H1 (cell line): ENCODE results near the gene TTC28. TPM values are rescaled to one million over a fixed set of nuclear protein-coding genes. Genes with fewer than 3 reads are reported as not detected.

ENCODE experiments used
- CTCF ChIA-PET: fragments of 300-600 bp; sonication (Branson Sonifier 250); formaldehyde crosslinking; loops from one replicate; lab custom pipeline; 2021; ENCODE audit not compliant: partially characterized antibody; lab: Charles Lee
- POLR2A ChIA-PET: fragments of 300-600 bp; sonication (Branson Sonifier 250); formaldehyde crosslinking; loops from one replicate; lab custom pipeline; 2021; ENCODE audit warnings: inconsistent platforms; ENCODE audit not compliant: partially characterized antibody; lab: Charles Lee
- DNase-seq, 2 experiments: peaks; one replicate each; pipeline versions ENCODE4 v3.0.0 to v3.0.0-alpha.2; 2010 to 2022; ENCODE audit warnings: low spot score in 2 of 2, low read depth in 1 of 2, mixed read lengths in 1 of 2
- FAIRE-seq: peaks from 2 replicates; lab custom pipeline; 2011; peaks lifted over from hg19 to GRCh38; lab: Jason Lieb, UNC
- H2AFZ ChIP-seq: 2 replicates; pipeline ENCODE4 v1.8.1; 2012; ENCODE audit warnings: low read length, inconsistent platforms
- H2AK5ac ChIP-seq: 2 replicates; pipeline ENCODE4 v1.6.1; 2013; ENCODE audit warnings: low read depth, low read length
- H2BK120ac ChIP-seq: replicated peaks from 2 replicates; pipeline ENCODE3; 2013; ENCODE audit warnings: low read depth, low read length, inconsistent platforms
- H2BK12ac ChIP-seq: 2 replicates; pipeline ENCODE4 v1.6.1; 2013; ENCODE audit warnings: low read depth, low read length
- H2BK15ac ChIP-seq: 2 replicates; pipeline ENCODE4 v1.6.1; 2013; ENCODE audit warnings: low read length
- H2BK20ac ChIP-seq: 2 replicates; pipeline ENCODE4 v1.6.1; 2013; ENCODE audit warnings: low read length
- H2BK5ac ChIP-seq: 2 replicates; pipeline ENCODE4 v1.6.1; 2013; ENCODE audit warnings: low read depth, low read length
- H3K14ac ChIP-seq: 2 replicates; pipeline ENCODE4 v1.6.1; 2013; ENCODE audit warnings: inconsistent platforms; ENCODE audit not compliant: insufficient read length
- H3K18ac ChIP-seq: 2 replicates; pipeline ENCODE4 v1.6.1; 2013; ENCODE audit warnings: low read length; ENCODE audit errors: extremely low read depth
- H3K23ac ChIP-seq: 2 replicates; pipeline ENCODE4 v1.6.1; 2013; ENCODE audit warnings: inconsistent platforms; ENCODE audit not compliant: insufficient read length
- H3K23me2 ChIP-seq: 2 replicates; pipeline ENCODE4 v1.6.1; 2013; ENCODE audit warnings: low read depth, low read length
- H3K27ac ChIP-seq: 2 replicates; pipeline ENCODE4 v1.6.1; 2011; ENCODE audit warnings: low read depth, low read length, inconsistent platforms
- H3K27me3 ChIP-seq, 4 experiments: replicated peaks in 1 of 4; 1 replicate in 1 of 4; 2 replicates in 3 of 4; pipeline versions ENCODE4 v1.6.1 to v1.8.1; 2011 to 2013; ENCODE audit warnings: low read length in 3 of 4, mild to moderate bottlenecking in 3 of 4, inconsistent platforms in 2 of 4, mixed read lengths in 2 of 4, moderate library complexity in 1 of 4; ENCODE audit not compliant: control insufficient read depth in 3 of 4, insufficient read depth in 3 of 4; ENCODE audit errors: extremely low read depth in 1 of 4
- H3K36me3 ChIP-seq, 4 experiments: 2 replicates each; pipeline versions ENCODE4 v1.6.1 to v1.8.1; 2011 to 2013; ENCODE audit warnings: mild to moderate bottlenecking in 4 of 4, low read length in 3 of 4, moderate library complexity in 2 of 4, control low read depth in 1 of 4, inconsistent platforms in 1 of 4; ENCODE audit not compliant: insufficient read depth in 4 of 4, control insufficient read depth in 2 of 4
- H3K4ac ChIP-seq: replicated peaks from 2 replicates; pipeline ENCODE3; 2013; ENCODE audit warnings: low read length, low read depth, mixed read lengths, inconsistent platforms; ENCODE audit not compliant: insufficient read length
- H3K4me1 ChIP-seq, 4 experiments: replicated peaks in 1 of 4; 1 replicate in 1 of 4; 2 replicates in 3 of 4; pipeline versions ENCODE4 v1.6.1 to v1.8.1; 2011 to 2013; ENCODE audit warnings: low read length in 3 of 4, inconsistent platforms in 2 of 4, mixed read lengths in 1 of 4; ENCODE audit not compliant: insufficient read depth in 4 of 4, control insufficient read depth in 3 of 4
- H3K4me2 ChIP-seq, 2 experiments: 2 replicates each; pipeline versions ENCODE4 v1.6.1 to v1.8.1; 2011 to 2013; ENCODE audit warnings: low read depth in 2 of 2, low read length in 2 of 2, control low read depth in 1 of 2, inconsistent platforms in 1 of 2, mild to moderate bottlenecking in 1 of 2; ENCODE audit not compliant: insufficient read depth in 1 of 2
- H3K4me3 ChIP-seq, 4 experiments: fragments of 200-600, 300-600 bp in 1 of 4; sonication (generic), shearing (Covaris generic), sonication (Bioruptor Twin) in 1 of 4; 2 replicates each; pipeline versions ENCODE4 v1.5.1 to v1.8.1; 2011 to 2016; ENCODE audit warnings: low read length in 4 of 4, low read depth in 3 of 4, control low read depth in 2 of 4, inconsistent platforms in 2 of 4, mild to moderate bottlenecking in 2 of 4, mixed read lengths in 1 of 4, moderate library complexity in 1 of 4; ENCODE audit not compliant: insufficient read depth in 2 of 4; ENCODE audit errors: extremely low read depth in 1 of 4
- H3K56ac ChIP-seq: replicated peaks from 2 replicates; pipeline ENCODE3; 2013; ENCODE audit warnings: low read depth, mild to moderate bottlenecking, mixed read lengths, low read length, inconsistent platforms; ENCODE audit not compliant: insufficient read length
- H3K79me1 ChIP-seq: 2 replicates; pipeline ENCODE4 v1.6.1; 2013; ENCODE audit warnings: low read depth, low read length, control low read depth
- H3K79me2 ChIP-seq, 2 experiments: 2 replicates each; pipeline versions ENCODE4 v1.6.1 to v1.8.1; 2012 to 2013; ENCODE audit warnings: low read length in 2 of 2, mild to moderate bottlenecking in 2 of 2, inconsistent platforms in 1 of 2; ENCODE audit not compliant: insufficient read depth in 2 of 2, control insufficient read depth in 1 of 2
- H3K9ac ChIP-seq, 4 experiments: replicated peaks in 1 of 4; 1 replicate in 1 of 4; 2 replicates in 3 of 4; pipeline versions ENCODE4 v1.6.1 to v1.8.1; 2011 to 2013; ENCODE audit warnings: low read depth in 3 of 4, low read length in 3 of 4, control low read depth in 2 of 4, mild to moderate bottlenecking in 2 of 4, moderate library complexity in 2 of 4, inconsistent platforms in 1 of 4; ENCODE audit errors: extremely low read depth in 1 of 4
- H3K9me3 ChIP-seq, 2 experiments: 2 replicates each; pipeline versions ENCODE4 v1.6.1 to v1.8.1; 2012 to 2013; ENCODE audit warnings: mild to moderate bottlenecking in 2 of 2, moderate library complexity in 2 of 2, control low read depth in 1 of 2, inconsistent platforms in 1 of 2, low read depth in 1 of 2, low read length in 1 of 2, mixed read lengths in 1 of 2; ENCODE audit not compliant: insufficient read depth in 2 of 2
- H4K20me1 ChIP-seq, 2 experiments: replicated peaks in 1 of 2; 2 replicates each; pipeline versions ENCODE3 to v1.8.1; 2011 to 2013; ENCODE audit warnings: inconsistent platforms in 2 of 2, low read length in 2 of 2, mild to moderate bottlenecking in 1 of 2; ENCODE audit not compliant: insufficient read depth in 2 of 2, control insufficient read depth in 1 of 2
- H4K5ac ChIP-seq: 2 replicates; pipeline ENCODE4 v1.6.1; 2013; ENCODE audit warnings: low read length, low read depth, mixed read lengths, inconsistent platforms; ENCODE audit not compliant: insufficient read length
- H4K8ac ChIP-seq: 2 replicates; pipeline ENCODE4 v1.8.0; 2013; ENCODE audit warnings: mild to moderate bottlenecking, moderate library complexity, low read length, inconsistent platforms; ENCODE audit not compliant: insufficient read depth; ENCODE audit errors: extremely low read depth
- H4K91ac ChIP-seq: replicated peaks from 2 replicates; pipeline ENCODE3; 2013; ENCODE audit warnings: low read length, mixed read lengths, inconsistent platforms; ENCODE audit not compliant: insufficient read length
- ATF2 ChIP-seq: IDR thresholded peaks from 2 replicates; pipeline ENCODE4 v1.6.1; 2012; ENCODE audit warnings: low read length, inconsistent platforms
- CBX8 ChIP-seq: fragments of 300-800, 300-1000 bp; sonication (generic); IDR thresholded peaks from 2 replicates; pipeline ENCODE4 v1.7.1; 2016; ENCODE audit warnings: low read depth, low read length, borderline replicate concordance
- CHD1 ChIP-seq: IDR thresholded peaks from 2 replicates; pipeline ENCODE4 v1.6.1; 2012; ENCODE audit warnings: low read depth, low read length, improper control_type of control experiment
- E2F6 ChIP-seq: IDR thresholded peaks from 2 replicates; pipeline ENCODE4 v1.6.1; 2012; ENCODE audit warnings: inconsistent platforms
- JUND ChIP-seq: IDR thresholded peaks from 2 replicates; pipeline ENCODE4 v1.6.1; 2011; ENCODE audit warnings: mild to moderate bottlenecking, improper control_type of control experiment, low read length
- KDM1A ChIP-seq: fragments of 200-600, 300-600 bp; sonication (generic); IDR thresholded peaks from 2 replicates; pipeline ENCODE4 v1.7.1; 2016; ENCODE audit warnings: mild to moderate bottlenecking, low read length, borderline replicate concordance
- NANOG ChIP-seq: IDR thresholded peaks from 2 replicates; pipeline ENCODE4 v1.6.1; 2011; ENCODE audit warnings: low read length, low read depth, mild to moderate bottlenecking, inconsistent platforms; ENCODE audit not compliant: insufficient read depth, poor library complexity, severe bottlenecking
- POLR2A ChIP-seq, 2 experiments: IDR thresholded peaks; 1 replicate in 1 of 2; 2 replicates in 1 of 2; pipeline ENCODE4 v1.6.1; 2011; ENCODE audit warnings: low read depth in 2 of 2, low read length in 2 of 2, mild to moderate bottlenecking in 2 of 2; ENCODE audit errors: control extremely low read depth in 1 of 2
- SRF ChIP-seq: IDR thresholded peaks from 2 replicates; pipeline ENCODE4 v1.6.1; 2011; ENCODE audit warnings: mild to moderate bottlenecking, low read depth, low read length, moderate library complexity
- WGBS, 2 experiments: shearing (Covaris generic) in 1 of 2; methylation state at CpG; one replicate each; pipeline versions ENCODE4 v1.1.6 to v1.1.7; 2013 to 2015; ENCODE audit warnings: low lambda C conversion rate in 2 of 2, mixed read lengths in 2 of 2, inconsistent platforms in 1 of 2, low coverage in 1 of 2, missing lambda C conversion rate in 1 of 2; ENCODE audit not compliant: insufficient replicate concordance in 2 of 2, insufficient coverage in 1 of 2, insufficient read length in 1 of 2; ENCODE audit errors: extremely low coverage in 1 of 2, missing lambda C conversion rate in 1 of 2; 5-methylcytosine and 5-hydroxymethylcytosine counted together
- polyA plus RNA-seq, 7 experiments: library from polyadenylated mRNA; depleted of rRNA in 3 of 7; stranded (reverse) in 5 of 7; unstranded in 2 of 7; fragments of >200 nt in 5 of 7; fragments of 200-250 nt in 2 of 7; gene quantifications; 1 replicate in 5 of 7; 2 replicates in 1 of 7; 4 replicates in 1 of 7; pipeline versions ENCODE4 v1.2.1 to v1.2.3, GENCODE V29; 2011 to 2013; ENCODE audit warnings: missing spikeins in 2 of 7, mixed read lengths in 2 of 7
- total RNA-seq: library from RNA; stranded (reverse); fragmentation: NEBNext Ultra II Directional; extraction: Animal tissue kit (Norgen Biotek cat#: 25700); gene quantifications from 2 replicates; pipeline ENCODE4 v1.2.1, GENCODE V29; 2021

The TTC28 gene
- total and polyA plus RNA-seq, 2 of the 8 experiments (the other 6 are each of a cell fraction or from before 2014, with no cell fraction given), result 2.6 to 12.6 TPM

- DNase-seq (no peak), FAIRE-seq (no peak)
- no peak for TF ChIP-seq SRF
- no peak for TF ChIP-seq NANOG
- no peak for TF ChIP-seq KDM1A
- TF ChIP-seq E2F6, result no peak
- TF ChIP-seq CHD1, result no peak
- no peak for TF ChIP-seq CBX8
- no peak for TF ChIP-seq POLR2A (IDR thresholded peaks at IDR 0.05; ENCODE audit: control extremely low read depth in 1 of 2, low read depth in 2 of 2, low read length in 2 of 2)
- TF ChIP-seq JUND, result no peak
- no peak for TF ChIP-seq ATF2
- H3K27me3 ChIP-seq, result no peaks in the 10 kb centered on the region
- H3K4me2 ChIP-seq, result no peak overlapping the region
- H3K56ac ChIP-seq, result no peak overlapping the region
- H3K4ac ChIP-seq, result no peak overlapping the region
- ChIA-PET POLR2A (interaction anchor here (0.6 kb wide), 1 partner anchor 125 kb away, joined by 3 read pairs; no protein-coding TSS in a partner anchor), CTCF (interaction anchor here (0.7 to 8.0 kb wide), 6 partner anchors 16 to 125 kb away, joined by 3 to 84 read pairs (median 5); no protein-coding TSS in a partner anchor)
- no peak overlapping the region for H3K18ac ChIP-seq
- H2AK5ac ChIP-seq, result no peak overlapping the region
- no peak overlapping the region for H4K5ac ChIP-seq
- H3K9ac ChIP-seq, result no peak overlapping the region
- no peaks in the 10 kb centered on the region for H3K79me1 ChIP-seq
- no peaks in the 10 kb centered on the region for H3K79me2 ChIP-seq
- no peak overlapping the region for H2BK15ac ChIP-seq
- no peaks in the 10 kb centered on the region for H3K4me1 ChIP-seq
- H3K36me3 ChIP-seq, result no peaks in the 10 kb centered on the region
- H3K27ac ChIP-seq, result no peak overlapping the region
- H3K14ac ChIP-seq, result no peak overlapping the region
- H3K23ac ChIP-seq, result no peak overlapping the region
- no peak overlapping the region for H2BK12ac ChIP-seq
- no peak overlapping the region for H2BK120ac ChIP-seq
- no peak overlapping the region for H4K8ac ChIP-seq
- H3K23me2 ChIP-seq, result no peaks in the 10 kb centered on the region
- H2BK5ac ChIP-seq, result no peak overlapping the region
- no peak overlapping the region for H3K4me3 ChIP-seq
- H3K9me3 ChIP-seq, result no peaks in the 10 kb centered on the region
- 91% methylated on average over 7 of the region's 7 CpGs; no CpG with 5 or more reads in 1 of the 2 experiments for WGBS, 2 experiments
- H2BK20ac ChIP-seq, result no peak overlapping the region
- H4K91ac ChIP-seq, result no peak overlapping the region
- H4K20me1 ChIP-seq, result no peaks in the 10 kb centered on the region
- no peak overlapping the region for H2AFZ ChIP-seq
These were observed 673.4 kb downstream of the TTC28 start for GRCh38 chr22:28006271-28006670.
